ENCODE measurements around the gene SLC6A16.

DNA sequence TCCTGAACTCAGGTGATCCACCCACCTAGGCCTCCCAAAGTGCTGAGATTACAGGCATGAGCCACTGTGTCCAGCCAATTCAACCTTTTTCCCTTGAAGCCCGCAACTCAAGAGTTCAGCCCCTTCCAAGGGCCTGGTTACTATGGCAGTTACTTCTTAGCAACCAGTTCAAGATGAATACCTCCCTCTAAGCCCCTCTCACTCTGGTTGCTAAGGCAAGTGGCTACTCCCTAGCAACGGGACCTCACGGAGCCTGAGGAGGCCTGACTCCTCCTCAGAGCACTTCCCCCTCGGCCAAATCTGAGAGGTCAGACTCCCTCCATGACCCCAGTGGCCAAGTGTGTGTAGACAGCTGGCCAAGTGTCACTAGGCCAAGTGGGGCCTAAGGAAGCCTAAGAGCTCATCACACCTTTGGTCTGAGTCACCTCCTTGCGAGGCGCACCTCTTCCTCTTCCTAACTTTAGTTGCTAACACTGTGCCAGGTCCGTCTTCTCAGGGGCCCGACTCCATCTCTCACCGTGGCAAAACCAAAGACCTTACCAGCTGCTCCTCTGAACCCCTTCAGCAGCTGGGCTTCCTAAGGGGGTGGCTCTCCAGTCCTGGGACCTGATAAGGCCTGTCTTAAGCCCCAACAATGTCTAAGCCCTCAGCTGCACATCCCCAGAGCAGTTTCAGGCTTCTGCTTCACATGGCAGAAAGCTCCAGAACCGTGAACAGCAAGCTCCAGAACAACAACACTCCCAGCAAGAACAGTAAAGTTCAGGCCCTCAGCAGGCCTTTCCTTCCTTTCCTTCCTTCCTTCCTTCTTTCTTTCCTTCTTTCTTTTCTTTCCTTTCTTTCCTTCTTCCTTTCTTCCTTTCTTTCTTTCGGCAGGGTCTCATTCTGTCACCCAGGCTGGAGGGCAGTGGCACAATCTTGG is 19.8 kb upstream of the SLC6A16 start:
- TF ChIP-seq, protein P1, sequence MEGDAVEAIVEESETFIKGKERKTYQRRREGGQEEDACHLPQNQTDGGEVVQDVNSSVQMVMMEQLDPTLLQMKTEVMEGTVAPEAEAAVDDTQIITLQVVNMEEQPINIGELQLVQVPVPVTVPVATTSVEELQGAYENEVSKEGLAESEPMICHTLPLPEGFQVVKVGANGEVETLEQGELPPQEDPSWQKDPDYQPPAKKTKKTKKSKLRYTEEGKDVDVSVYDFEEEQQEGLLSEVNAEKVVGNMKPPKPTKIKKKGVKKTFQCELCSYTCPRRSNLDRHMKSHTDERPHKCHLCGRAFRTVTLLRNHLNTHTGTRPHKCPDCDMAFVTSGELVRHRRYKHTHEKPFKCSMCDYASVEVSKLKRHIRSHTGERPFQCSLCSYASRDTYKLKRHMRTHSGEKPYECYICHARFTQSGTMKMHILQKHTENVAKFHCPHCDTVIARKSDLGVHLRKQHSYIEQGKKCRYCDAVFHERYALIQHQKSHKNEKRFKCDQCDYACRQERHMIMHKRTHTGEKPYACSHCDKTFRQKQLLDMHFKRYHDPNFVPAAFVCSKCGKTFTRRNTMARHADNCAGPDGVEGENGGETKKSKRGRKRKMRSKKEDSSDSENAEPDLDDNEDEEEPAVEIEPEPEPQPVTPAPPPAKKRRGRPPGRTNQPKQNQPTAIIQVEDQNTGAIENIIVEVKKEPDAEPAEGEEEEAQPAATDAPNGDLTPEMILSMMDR (IDR thresholded peaks at IDR 0.05), result no peak
- no peak for TF ChIP-seq POLR2A (IDR thresholded peaks at IDR 0.05)
